SU-DHL-6 (cell line): ENCODE results near the gene C2CD3.

ENCODE experiments used
- H2AFZ ChIP-seq: fragments of 200-600 bp; sonication (generic); 2 replicates; pipeline ENCODE4 v1.6.1; 2014; ENCODE audit warnings: low read depth, mild to moderate bottlenecking, moderate library complexity, mixed read lengths, antibody characterized with exemption, low read length; ENCODE audit not compliant: severe bottlenecking
- H3F3A ChIP-seq: fragments of 200-600 bp; shearing (Covaris generic); 2 replicates; pipeline ENCODE4 v1.6.0; 2016; ENCODE audit warnings: antibody characterized with exemption, mild to moderate bottlenecking; ENCODE audit not compliant: insufficient read depth
- H3K27ac ChIP-seq: fragments of 200-600 bp; sonication (generic); 2 replicates; pipeline ENCODE4 v1.5.1; 2016; ENCODE audit warnings: low read depth, mild to moderate bottlenecking, low read length, moderate library complexity, mixed read lengths
- H3K27me3 ChIP-seq: fragments of 200-600 bp; sonication (generic), shearing (Covaris generic); 2 replicates; pipeline ENCODE4 v1.6.0; 2014; ENCODE audit warnings: mild to moderate bottlenecking, low read length
- H3K36me3 ChIP-seq: fragments of 200-600 bp; sonication (generic); 2 replicates; pipeline ENCODE4 v1.6.1; 2014; ENCODE audit warnings: mild to moderate bottlenecking, low read length, mixed read lengths
- H3K4me2 ChIP-seq: fragments of 300-600, 200-600 bp; shearing (Covaris generic), sonication (generic); 2 replicates; pipeline ENCODE4 v1.6.0; 2014; ENCODE audit warnings: low read length, low read depth, mild to moderate bottlenecking; ENCODE audit not compliant: poor library complexity, severe bottlenecking
- H3K4me3 ChIP-seq: fragments of 200-600 bp; sonication (generic); 2 replicates; pipeline ENCODE4 v1.5.1; 2014; ENCODE audit warnings: antibody characterized with exemption, low read length, mild to moderate bottlenecking, mixed read lengths; ENCODE audit not compliant: insufficient read depth, poor library complexity, severe bottlenecking
- H3K79me2 ChIP-seq: fragments of 200-600 bp; sonication (generic); 2 replicates; pipeline ENCODE4 v1.6.1; 2014; ENCODE audit warnings: mild to moderate bottlenecking, low read length, moderate library complexity; ENCODE audit not compliant: insufficient read depth
- H3K9ac ChIP-seq: fragments of 200-600 bp; sonication (generic); 2 replicates; pipeline ENCODE4 v1.7.0; 2014; ENCODE audit warnings: mild to moderate bottlenecking, low read length
- H3K9me2 ChIP-seq: fragments of 200-600 bp; sonication (generic); replicated peaks from 2 replicates; pipeline ENCODE4 v1.6.1; 2014; ENCODE audit warnings: low read length; ENCODE audit not compliant: insufficient read depth
- H3K9me3 ChIP-seq: fragments of 200-600 bp; sonication (generic); 2 replicates; pipeline ENCODE4 v1.6.1; 2014; ENCODE audit warnings: low read length, mixed read lengths; ENCODE audit not compliant: insufficient read depth
- H4K20me1 ChIP-seq: fragments of 200-600 bp; sonication (generic); 2 replicates; pipeline ENCODE4 v1.6.1; 2014; ENCODE audit warnings: low read depth, mild to moderate bottlenecking, antibody characterized with exemption, low read length, moderate library complexity, mixed read lengths
- EZH2phosphoT487 ChIP-seq: fragments of 200-600 bp; sonication (generic), shearing (Covaris generic); conservative IDR thresholded peaks from 2 replicates; pipeline ENCODE4 v1.6.1; 2018; ENCODE audit warnings: mild to moderate bottlenecking, antibody characterized with exemption, low read length, moderate library complexity, mixed read lengths
- TF ChIP-seq, protein P1 (sequence below): fragments of 200-600 bp; sonication (generic); IDR thresholded peaks from one replicate; pipeline ENCODE4 v1.5.1; 2017; ENCODE audit warnings: antibody characterized with exemption, mild to moderate bottlenecking, low read length, moderate library complexity; ENCODE audit not compliant: insufficient read depth, poor library complexity, severe bottlenecking

C2CD3 gene

GRCh38 chr11:74112877-74113276 lies 57.9 kb downstream of the C2CD3 start:
- H3K4me3 ChIP-seq = no peak overlapping the region
- H3F3A ChIP-seq = no peaks in the 10 kb centered on the region
- TF ChIP-seq, protein P1, sequence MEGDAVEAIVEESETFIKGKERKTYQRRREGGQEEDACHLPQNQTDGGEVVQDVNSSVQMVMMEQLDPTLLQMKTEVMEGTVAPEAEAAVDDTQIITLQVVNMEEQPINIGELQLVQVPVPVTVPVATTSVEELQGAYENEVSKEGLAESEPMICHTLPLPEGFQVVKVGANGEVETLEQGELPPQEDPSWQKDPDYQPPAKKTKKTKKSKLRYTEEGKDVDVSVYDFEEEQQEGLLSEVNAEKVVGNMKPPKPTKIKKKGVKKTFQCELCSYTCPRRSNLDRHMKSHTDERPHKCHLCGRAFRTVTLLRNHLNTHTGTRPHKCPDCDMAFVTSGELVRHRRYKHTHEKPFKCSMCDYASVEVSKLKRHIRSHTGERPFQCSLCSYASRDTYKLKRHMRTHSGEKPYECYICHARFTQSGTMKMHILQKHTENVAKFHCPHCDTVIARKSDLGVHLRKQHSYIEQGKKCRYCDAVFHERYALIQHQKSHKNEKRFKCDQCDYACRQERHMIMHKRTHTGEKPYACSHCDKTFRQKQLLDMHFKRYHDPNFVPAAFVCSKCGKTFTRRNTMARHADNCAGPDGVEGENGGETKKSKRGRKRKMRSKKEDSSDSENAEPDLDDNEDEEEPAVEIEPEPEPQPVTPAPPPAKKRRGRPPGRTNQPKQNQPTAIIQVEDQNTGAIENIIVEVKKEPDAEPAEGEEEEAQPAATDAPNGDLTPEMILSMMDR = no peak
- TF ChIP-seq EZH2phosphoT487 = no peak
- H3K27me3 ChIP-seq = no peaks in the 10 kb centered on the region
- no peak overlapping the region for H2AFZ ChIP-seq
- no peaks in the 10 kb centered on the region for H3K79me2 ChIP-seq
- H3K9ac ChIP-seq = no peak overlapping the region
- H4K20me1 ChIP-seq = no peaks in the 10 kb centered on the region
- H3K27ac ChIP-seq = no peak overlapping the region
- H3K4me2 ChIP-seq = no peak overlapping the region
- no peaks in the 10 kb centered on the region for H3K9me3 ChIP-seq
- peaks cover 24% of the 10 kb centered on the region for H3K36me3 ChIP-seq
- H3K9me2 ChIP-seq = no peaks in the 10 kb centered on the region

GRCh38 chr11:74106124-74106523 lies 64.7 kb downstream of the C2CD3 start:
- Histone ChIP-seq H3K9me2 (no peaks in the 10 kb centered on the region), H3K36me3 (peaks cover 24% of the 10 kb centered on the region; the same call in 1 of the 2 replicates), H3F3A (no peaks in the 10 kb centered on the region), H3K4me2 (no peak overlapping the region), H3K27ac (no peak overlapping the region), H3K9ac (no peak overlapping the region), H3K9me3 (no peaks in the 10 kb centered on the region), H3K27me3 (no peaks in the 10 kb centered on the region), H3K79me2 (no peaks in the 10 kb centered on the region), H4K20me1 (no peaks in the 10 kb centered on the region), H2AFZ (no peak overlapping the region), H3K4me3 (no peak overlapping the region)
- no peak for TF ChIP-seq EZH2phosphoT487
- TF ChIP-seq, protein P1 = no peak

GRCh38 chr11:74102321-74102720 lies 68.5 kb downstream of the C2CD3 start:
- H3K4me3 ChIP-seq = no peak overlapping the region
- peaks cover 29% of the 10 kb centered on the region; the same call in 1 of the 2 replicates for H3K36me3 ChIP-seq
- H4K20me1 ChIP-seq = no peaks in the 10 kb centered on the region
- H3K79me2 ChIP-seq = no peaks in the 10 kb centered on the region
- TF ChIP-seq, protein P1 = no peak
- no peak for TF ChIP-seq EZH2phosphoT487
- H3K27me3 ChIP-seq = no peaks in the 10 kb centered on the region
- no peak overlapping the region for H2AFZ ChIP-seq
- no peaks in the 10 kb centered on the region for H3F3A ChIP-seq
- H3K9me3 ChIP-seq = no peaks in the 10 kb centered on the region
- H3K27ac ChIP-seq = no peak overlapping the region
- H3K9ac ChIP-seq = no peak overlapping the region
- no peak overlapping the region for H3K4me2 ChIP-seq
- H3K9me2 ChIP-seq = no peaks in the 10 kb centered on the region
